ENCODE data around the gene ARHGAP4.

ARHGAP4 gene

GRCh38 chrX:153939573-153939972 is 13.5 kb upstream of the ARHGAP4 start:
- Histone ChIP-seq H3K27ac (ENCODE audit: low read depth, low read length) (no peak overlapping the region), H3K4me3 (ENCODE audit: low read depth in 1 of 2, low read length in 2 of 2) (no peak overlapping the region), H3K9ac (ENCODE audit: low read length) (no peak overlapping the region), H3K4me1 (ENCODE audit: insufficient read depth, low read length) (no peaks in the 10 kb centered on the region), H3K27me3 (ENCODE audit: control insufficient read depth in 1 of 2, insufficient read depth in 2 of 2, low read length in 2 of 2) (peaks cover 0 to 7% of the 10 kb centered on the region in 2 donors), H3K36me3 (ENCODE audit: insufficient read depth, low read length) (no peaks in the 10 kb centered on the region), H3K9me3 (ENCODE audit: low read length) (no peaks in the 10 kb centered on the region)

- H3K27me3 ChIP-seq (ENCODE audit: control insufficient read depth in 1 of 2, insufficient read depth in 2 of 2, low read length in 2 of 2), result no peaks in the 10 kb centered on the region
- H3K9ac ChIP-seq (ENCODE audit: low read length), result no peak overlapping the region
- H3K4me3 ChIP-seq (ENCODE audit: low read depth in 1 of 2, low read length in 2 of 2), result no peak overlapping the region
- no peaks in the 10 kb centered on the region for H3K9me3 ChIP-seq (ENCODE audit: low read length)
- H3K4me1 ChIP-seq (ENCODE audit: insufficient read depth, low read length), result peaks cover 7% of the 10 kb centered on the region
- H3K36me3 ChIP-seq (ENCODE audit: insufficient read depth, low read length), result no peaks in the 10 kb centered on the region
- no peak overlapping the region for H3K27ac ChIP-seq (ENCODE audit: low read depth, low read length)
Observed at GRCh38 chrX:153938226-153938786, 12.2 kb upstream of the ARHGAP4 start.

GRCh38 chrX:153937056-153937455 is 11.0 kb upstream of the ARHGAP4 start:
- H3K9ac ChIP-seq (ENCODE audit: low read length), result no peak overlapping the region
- no peak overlapping the region for H3K4me3 ChIP-seq (ENCODE audit: low read depth in 1 of 2, low read length in 2 of 2)
- H3K9me3 ChIP-seq (ENCODE audit: low read length), result no peaks in the 10 kb centered on the region
- no peak overlapping the region for H3K27ac ChIP-seq (ENCODE audit: low read depth, low read length)
- no peaks in the 10 kb centered on the region for H3K27me3 ChIP-seq (ENCODE audit: control insufficient read depth in 1 of 2, insufficient read depth in 2 of 2, low read length in 2 of 2)
- peaks cover 3% of the 10 kb centered on the region for H3K36me3 ChIP-seq (ENCODE audit: insufficient read depth, low read length)
- peaks cover 7% of the 10 kb centered on the region for H3K4me1 ChIP-seq (ENCODE audit: insufficient read depth, low read length)

GRCh38 chrX:153935326-153935851 is 9.3 kb upstream of the ARHGAP4 start:
- Histone ChIP-seq H3K9me3 (ENCODE audit: low read length) (no peaks in the 10 kb centered on the region), H3K4me1 (ENCODE audit: insufficient read depth, low read length) (peaks cover 7% of the 10 kb centered on the region), H3K36me3 (ENCODE audit: insufficient read depth, low read length) (peaks cover 12% of the 10 kb centered on the region), H3K27ac (ENCODE audit: low read depth, low read length) (no peak overlapping the region), H3K4me3 (ENCODE audit: low read depth in 1 of 2, low read length in 2 of 2) (no peak overlapping the region), H3K27me3 (ENCODE audit: control insufficient read depth in 1 of 2, insufficient read depth in 2 of 2, low read length in 2 of 2) (no peaks in the 10 kb centered on the region), H3K9ac (ENCODE audit: low read length) (no peak overlapping the region)

- Histone ChIP-seq H3K4me3 (ENCODE audit: low read depth in 1 of 2, low read length in 2 of 2) (peak within 1 kb of the TSS; percentile 61 to 70), H3K36me3 (ENCODE audit: insufficient read depth, low read length) (peaks cover 12% of the 10 kb centered on the region), H3K27ac (ENCODE audit: low read depth, low read length) (peak within 1 kb of the TSS; percentile 27), H3K27me3 (ENCODE audit: control insufficient read depth in 1 of 2, insufficient read depth in 2 of 2, low read length in 2 of 2) (no peaks in the 10 kb centered on the region), H3K9me3 (ENCODE audit: low read length) (no peaks in the 10 kb centered on the region), H3K4me1 (ENCODE audit: insufficient read depth, low read length) (peaks cover 7% of the 10 kb centered on the region), H3K9ac (ENCODE audit: low read length) (no peak within 1 kb of the TSS)
Observed at GRCh38 chrX:153934762-153935325, 8.8 kb upstream of the ARHGAP4 start, which contains the start of gene NAA10. NAA10 (minus strand) TSS chrX:153935037; CDS start chrX:153934904, 133 bp downstream.

GRCh38 chrX:153934148-153934761 is 8.2 kb upstream of the ARHGAP4 start:
- H3K27me3 ChIP-seq (ENCODE audit: control insufficient read depth in 1 of 2, insufficient read depth in 2 of 2, low read length in 2 of 2), result no peaks in the 10 kb centered on the region
- no peaks in the 10 kb centered on the region for H3K9me3 ChIP-seq (ENCODE audit: low read length)
- peaks cover 10% of the 10 kb centered on the region for H3K4me1 ChIP-seq (ENCODE audit: insufficient read depth, low read length)
- no peak overlapping the region for H3K9ac ChIP-seq (ENCODE audit: low read length)
- H3K27ac ChIP-seq (ENCODE audit: low read depth, low read length), result peak overlapping the region; percentile 27
- peaks cover 12% of the 10 kb centered on the region for H3K36me3 ChIP-seq (ENCODE audit: insufficient read depth, low read length)
- H3K4me3 ChIP-seq (ENCODE audit: low read depth in 1 of 2, low read length in 2 of 2), result peak overlapping the region; percentile 61 to 70

DNA sequence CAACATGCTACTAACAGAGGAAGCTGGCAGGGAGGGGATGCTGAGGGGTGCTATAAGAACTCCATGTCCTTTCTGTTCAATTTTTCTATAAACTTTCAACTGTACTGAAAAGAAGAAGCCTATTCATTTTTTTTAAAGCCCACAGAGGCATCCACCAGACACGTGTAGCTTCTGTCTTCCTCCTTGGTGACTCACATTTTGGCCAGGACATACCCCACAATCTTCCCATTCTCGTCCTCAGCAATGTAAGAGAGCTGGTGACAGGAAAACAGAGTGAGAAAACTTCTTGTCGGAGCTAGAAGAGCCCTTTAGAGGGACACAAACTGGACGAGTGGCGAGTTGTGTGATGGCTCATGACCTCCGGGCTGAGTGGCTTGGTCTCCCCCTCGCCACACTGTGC is 7.7 kb upstream of the ARHGAP4 start:
- peak overlapping the region; percentile 61 to 70 for H3K4me3 ChIP-seq (ENCODE audit: low read depth in 1 of 2, low read length in 2 of 2)
- H3K4me1 ChIP-seq (ENCODE audit: insufficient read depth, low read length), result peaks cover 15% of the 10 kb centered on the region
- peaks cover 12% of the 10 kb centered on the region for H3K36me3 ChIP-seq (ENCODE audit: insufficient read depth, low read length)
- H3K9ac ChIP-seq (ENCODE audit: low read length), result no peak overlapping the region
- no peak overlapping the region for H3K27ac ChIP-seq (ENCODE audit: low read depth, low read length)
- no peaks in the 10 kb centered on the region for H3K27me3 ChIP-seq (ENCODE audit: control insufficient read depth in 1 of 2, insufficient read depth in 2 of 2, low read length in 2 of 2)
- no peaks in the 10 kb centered on the region for H3K9me3 ChIP-seq (ENCODE audit: low read length)

DNA sequence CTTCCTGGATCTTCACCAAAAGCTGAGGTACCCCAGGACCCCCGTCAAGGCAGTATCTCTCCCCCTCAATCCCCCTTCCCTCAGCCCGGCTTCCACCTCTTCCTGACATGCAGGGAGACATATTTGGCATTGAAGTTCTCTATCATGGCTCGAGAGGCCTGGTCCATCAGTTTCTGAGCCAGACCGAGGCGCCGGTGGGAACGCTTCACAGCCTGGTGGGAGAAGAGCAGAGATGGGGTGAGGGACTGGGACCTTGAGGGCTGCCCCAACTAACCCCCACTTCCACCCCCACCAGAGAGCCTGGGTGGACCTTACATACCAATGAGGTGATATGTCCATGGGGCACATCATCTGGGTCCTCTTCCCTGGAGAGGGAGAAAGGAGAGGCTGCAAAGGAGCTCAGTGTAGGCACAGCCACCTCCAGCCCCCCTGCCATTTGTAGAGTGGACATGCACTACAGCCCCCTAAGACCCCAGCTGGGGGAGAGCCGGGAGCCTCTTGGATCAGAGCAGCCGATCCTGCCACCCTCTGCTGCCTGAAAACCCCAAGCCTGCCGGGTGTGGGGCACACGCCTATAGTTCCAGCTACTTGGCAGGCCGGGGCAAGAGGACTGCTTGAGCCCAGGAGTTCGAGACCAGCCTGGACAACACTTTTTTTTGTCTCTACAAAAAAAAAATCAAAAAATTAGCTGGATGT is 6.3 kb upstream of the ARHGAP4 start:
- Histone ChIP-seq H3K36me3 (ENCODE audit: insufficient read depth, low read length) (peaks cover 12% of the 10 kb centered on the region), H3K9me3 (ENCODE audit: low read length) (no peaks in the 10 kb centered on the region), H3K4me1 (ENCODE audit: insufficient read depth, low read length) (peaks cover 15% of the 10 kb centered on the region), H3K9ac (ENCODE audit: low read length) (no peak overlapping the region), H3K27ac (ENCODE audit: low read depth, low read length) (no peak overlapping the region), H3K4me3 (ENCODE audit: low read depth in 1 of 2, low read length in 2 of 2) (no peak overlapping the region), H3K27me3 (ENCODE audit: control insufficient read depth in 1 of 2, insufficient read depth in 2 of 2, low read length in 2 of 2) (no peaks in the 10 kb centered on the region)

DNA sequence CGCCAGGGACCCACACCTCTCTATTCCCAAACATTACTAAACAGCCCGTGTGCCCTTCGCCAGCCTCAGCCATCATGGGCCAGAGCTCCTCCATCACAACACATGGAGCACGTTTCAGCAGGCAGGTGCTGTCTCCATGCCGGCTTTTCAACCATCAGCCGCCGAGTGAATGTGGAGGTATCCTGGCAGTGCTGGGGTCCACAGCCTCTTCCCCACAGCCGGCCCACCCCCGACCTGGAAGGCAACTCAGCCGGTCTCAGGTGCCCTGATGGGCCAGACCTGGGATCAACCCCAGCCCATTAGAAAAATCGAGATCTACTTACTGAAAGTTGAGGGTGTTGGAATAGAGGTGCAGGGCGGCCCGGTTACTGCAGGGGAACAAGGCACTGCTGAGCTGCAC is 5.7 kb upstream of the ARHGAP4 start:
- H3K27ac ChIP-seq (ENCODE audit: low read depth, low read length), result no peak overlapping the region
- H3K4me1 ChIP-seq (ENCODE audit: insufficient read depth, low read length), result peaks cover 18% of the 10 kb centered on the region

DNA sequence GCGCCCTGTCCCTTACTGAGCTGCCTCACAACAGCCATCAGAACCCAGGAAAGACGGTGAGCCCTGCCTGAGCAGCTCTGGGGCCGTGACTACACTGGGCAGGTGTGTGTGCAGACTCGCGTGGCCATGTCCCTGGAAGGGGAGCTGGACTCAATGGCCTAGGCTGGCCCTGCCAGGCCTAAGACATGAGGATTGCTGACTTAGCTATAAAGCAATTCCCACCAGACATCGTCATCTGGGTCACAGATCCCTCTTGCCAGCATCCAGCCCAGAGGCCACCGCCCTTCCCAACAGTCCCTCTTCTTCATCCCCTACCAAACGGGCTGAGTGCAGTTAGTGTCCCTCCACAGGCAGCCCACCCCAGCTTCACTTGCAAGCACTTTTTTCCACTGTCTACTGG is 5.1 kb upstream of the ARHGAP4 start:
- no peak overlapping the region for H3K9ac ChIP-seq (ENCODE audit: low read length)
- no peaks in the 10 kb centered on the region for H3K9me3 ChIP-seq (ENCODE audit: low read length)
- no peak overlapping the region for H3K4me3 ChIP-seq (ENCODE audit: low read depth in 1 of 2, low read length in 2 of 2)
- peaks cover 12% of the 10 kb centered on the region for H3K36me3 ChIP-seq (ENCODE audit: insufficient read depth, low read length)
- peaks cover 0 to 8% of the 10 kb centered on the region in 2 donors for H3K27me3 ChIP-seq (ENCODE audit: control insufficient read depth in 1 of 2, insufficient read depth in 2 of 2, low read length in 2 of 2)
- peaks cover 22% of the 10 kb centered on the region for H3K4me1 ChIP-seq (ENCODE audit: insufficient read depth, low read length)
- H3K27ac ChIP-seq (ENCODE audit: low read depth, low read length), result no peak overlapping the region

More for the DNA sequence above, 5.7 kb upstream of the ARHGAP4 start:
- Histone ChIP-seq H3K36me3 (ENCODE audit: insufficient read depth, low read length) (peaks cover 12% of the 10 kb centered on the region), H3K4me3 (ENCODE audit: low read depth in 1 of 2, low read length in 2 of 2) (no peak overlapping the region), H3K9ac (ENCODE audit: low read length) (no peak overlapping the region), H3K27me3 (ENCODE audit: control insufficient read depth in 1 of 2, insufficient read depth in 2 of 2, low read length in 2 of 2) (peaks cover 0 to 3% of the 10 kb centered on the region in 2 donors), H3K9me3 (ENCODE audit: low read length) (no peaks in the 10 kb centered on the region)

Data from muscle layer of colon (tissue), 2 donors.